ENCODE measurements around the gene PELO.

PELO gene

GRCh38 chr5:52811067-52811749 is 23.5 kb downstream of the PELO start:
- TF ChIP-seq, protein P1, sequence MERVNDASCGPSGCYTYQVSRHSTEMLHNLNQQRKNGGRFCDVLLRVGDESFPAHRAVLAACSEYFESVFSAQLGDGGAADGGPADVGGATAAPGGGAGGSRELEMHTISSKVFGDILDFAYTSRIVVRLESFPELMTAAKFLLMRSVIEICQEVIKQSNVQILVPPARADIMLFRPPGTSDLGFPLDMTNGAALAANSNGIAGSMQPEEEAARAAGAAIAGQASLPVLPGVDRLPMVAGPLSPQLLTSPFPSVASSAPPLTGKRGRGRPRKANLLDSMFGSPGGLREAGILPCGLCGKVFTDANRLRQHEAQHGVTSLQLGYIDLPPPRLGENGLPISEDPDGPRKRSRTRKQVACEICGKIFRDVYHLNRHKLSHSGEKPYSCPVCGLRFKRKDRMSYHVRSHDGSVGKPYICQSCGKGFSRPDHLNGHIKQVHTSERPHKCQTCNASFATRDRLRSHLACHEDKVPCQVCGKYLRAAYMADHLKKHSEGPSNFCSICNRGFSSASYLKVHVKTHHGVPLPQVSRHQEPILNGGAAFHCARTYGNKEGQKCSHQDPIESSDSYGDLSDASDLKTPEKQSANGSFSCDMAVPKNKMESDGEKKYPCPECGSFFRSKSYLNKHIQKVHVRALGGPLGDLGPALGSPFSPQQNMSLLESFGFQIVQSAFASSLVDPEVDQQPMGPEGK (CRISPR knock-in tag; IDR thresholded peaks at IDR 0.05; ENCODE audit: borderline replicate concordance) = no peak
- TF ChIP-seq OSR1 (CRISPR knock-in tag; IDR thresholded peaks at IDR 0.05) (no peak), ZFP30 (CRISPR knock-in tag; IDR thresholded peaks at IDR 0.05) (no peak), TOX (CRISPR knock-in tag; IDR thresholded peaks at IDR 0.05; ENCODE audit: borderline replicate concordance) (no peak), ZNF8 (CRISPR knock-in tag; IDR thresholded peaks at IDR 0.05) (no peak), ISL1 (CRISPR knock-in tag; IDR thresholded peaks at IDR 0.05) (no peak), GLIS3 (CRISPR knock-in tag; IDR thresholded peaks at IDR 0.05) (no peak)
- TF ChIP-seq, protein P2, sequence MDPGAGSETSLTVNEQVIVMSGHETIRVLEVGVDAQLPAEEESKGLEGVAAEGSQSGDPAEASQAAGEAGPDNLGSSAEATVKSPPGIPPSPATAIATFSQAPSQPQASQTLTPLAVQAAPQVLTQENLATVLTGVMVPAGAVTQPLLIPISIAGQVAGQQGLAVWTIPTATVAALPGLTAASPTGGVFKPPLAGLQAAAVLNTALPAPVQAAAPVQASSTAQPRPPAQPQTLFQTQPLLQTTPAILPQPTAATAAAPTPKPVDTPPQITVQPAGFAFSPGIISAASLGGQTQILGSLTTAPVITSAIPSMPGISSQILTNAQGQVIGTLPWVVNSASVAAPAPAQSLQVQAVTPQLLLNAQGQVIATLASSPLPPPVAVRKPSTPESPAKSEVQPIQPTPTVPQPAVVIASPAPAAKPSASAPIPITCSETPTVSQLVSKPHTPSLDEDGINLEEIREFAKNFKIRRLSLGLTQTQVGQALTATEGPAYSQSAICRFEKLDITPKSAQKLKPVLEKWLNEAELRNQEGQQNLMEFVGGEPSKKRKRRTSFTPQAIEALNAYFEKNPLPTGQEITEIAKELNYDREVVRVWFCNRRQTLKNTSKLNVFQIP (CRISPR knock-in tag; IDR thresholded peaks at IDR 0.05; ENCODE audit: borderline replicate concordance, low read depth) = no peak
- no peak for ATAC-seq

GRCh38 chr5:52814352-52815148 is 26.8 kb downstream of the PELO start:
- TF ChIP-seq CSRNP3 (CRISPR knock-in tag; IDR thresholded peaks at IDR 0.05) (no peak), ZNF565 (CRISPR knock-in tag; conservative IDR thresholded peaks at IDR 0.05; ENCODE audit: low read depth) (no peak), ARNTL (CRISPR knock-in tag; IDR thresholded peaks at IDR 0.05; ENCODE audit: borderline replicate concordance, low read depth) (no peak), TSHZ2 (CRISPR knock-in tag; IDR thresholded peaks at IDR 0.05) (no peak), TOX (CRISPR knock-in tag; IDR thresholded peaks at IDR 0.05; ENCODE audit: borderline replicate concordance) (no peak), TCF4 (CRISPR knock-in tag; IDR thresholded peaks at IDR 0.05; ENCODE audit: borderline replicate concordance) (no peak), CREB5 (CRISPR knock-in tag; IDR thresholded peaks at IDR 0.05; ENCODE audit: low read depth) (no peak), PPARA (CRISPR knock-in tag; IDR thresholded peaks at IDR 0.05; ENCODE audit: borderline replicate concordance) (no peak), ZNF70 (CRISPR knock-in tag; IDR thresholded peaks at IDR 0.05) (no peak), RARB (CRISPR knock-in tag; IDR thresholded peaks at IDR 0.05) (no peak), BACH2 (CRISPR knock-in tag; IDR thresholded peaks at IDR 0.05; ENCODE audit: borderline replicate concordance) (no peak), ZNF8 (CRISPR knock-in tag; IDR thresholded peaks at IDR 0.05) (no peak), SNAI2 (CRISPR knock-in tag; IDR thresholded peaks at IDR 0.05) (no peak), ZFP3 (CRISPR knock-in tag; IDR thresholded peaks at IDR 0.05) (no peak), ISL1 (CRISPR knock-in tag; IDR thresholded peaks at IDR 0.05) (no peak), ZC3H10 (CRISPR knock-in tag; IDR thresholded peaks at IDR 0.05) (no peak), OSR1 (CRISPR knock-in tag; IDR thresholded peaks at IDR 0.05) (no peak)
- TF ChIP-seq, protein P2 (CRISPR knock-in tag; IDR thresholded peaks at IDR 0.05; ENCODE audit: borderline replicate concordance, low read depth) = no peak
- TF ChIP-seq, protein P1 (CRISPR knock-in tag; IDR thresholded peaks at IDR 0.05; ENCODE audit: borderline replicate concordance) = no peak
- ATAC-seq = no peak
